B cell (primary cell): ENCODE data around the gene ZNF827. TPM values are rescaled to one million over a fixed set of nuclear protein-coding genes. Genes with fewer than 3 reads are reported as not detected.

ENCODE experiments used
- ATAC-seq: fragments of 200-7000 bp; cut with Tn5 transposase; one replicate; pipeline ENCODE4 v1.10.0; 2021; ENCODE audit warnings: low read depth, mild to moderate bottlenecking, moderate number of reproducible peaks, moderate library complexity
- CTCF ChIA-PET: fragments of 350-600 bp; sonication (Branson Sonifier 250); formaldehyde crosslinking; loops from one replicate; lab custom pipeline; 2021; ENCODE audit warnings: antibody characterized with exemption, inconsistent platforms; lab: Charles Lee
- POLR2A ChIA-PET: fragments of 350-600 bp; sonication (Branson Sonifier 250); formaldehyde crosslinking; loops from one replicate; lab custom pipeline; 2021; ENCODE audit warnings: antibody characterized with exemption; lab: Charles Lee
- DNase-seq: peaks from one replicate; pipeline ENCODE4 v3.0.0; 2013
- H2AFZ ChIP-seq: 2 replicates; pipeline ENCODE4 v1.6.1; 2012; ENCODE audit warnings: mild to moderate bottlenecking, low read depth, low read length; ENCODE audit not compliant: insufficient read depth, poor library complexity, severe bottlenecking
- H3K27ac ChIP-seq, 2 donors: 1 replicate in 1 of 2; 2 replicates in 1 of 2; pipeline ENCODE4 v1.5.1; 2012 to 2013; ENCODE audit warnings: low read length in 2 of 2, mild to moderate bottlenecking in 2 of 2, moderate library complexity in 1 of 2
- H3K27me3 ChIP-seq, 4 experiments: fragments of 200-600 bp in 1 of 4; sonication (generic) in 1 of 4; replicated peaks in 1 of 4; 1 replicate in 2 of 4; 2 replicates in 2 of 4; pipeline versions ENCODE4 v1.6.1 to v1.7.0; 2013 to 2016; ENCODE audit warnings: low read length in 3 of 4, mild to moderate bottlenecking in 2 of 4, mixed read lengths in 1 of 4, moderate library complexity in 1 of 4; ENCODE audit not compliant: insufficient read depth in 4 of 4, control insufficient read depth in 3 of 4; ENCODE audit errors: control extremely low read depth in 1 of 4
- H3K36me3 ChIP-seq, 2 experiments: replicated peaks in 1 of 2; 1 replicate in 1 of 2; 2 replicates in 1 of 2; pipeline versions ENCODE4 v1.6.1 to v1.7.1; 2013; ENCODE audit warnings: low read length in 1 of 2; ENCODE audit not compliant: insufficient read depth in 2 of 2, control insufficient read depth in 1 of 2; ENCODE audit errors: control extremely low read depth in 1 of 2, extremely low read depth in 1 of 2
- H3K4me1 ChIP-seq, 2 donors: fragments of 200-600 bp in 1 of 2; sonication (generic) in 1 of 2; 1 replicate in 1 of 2; 2 replicates in 1 of 2; pipeline versions ENCODE4 v1.5.1 to v1.6.1; 2013 to 2017; ENCODE audit warnings: low read length in 2 of 2; ENCODE audit not compliant: control insufficient read depth in 2 of 2, insufficient read depth in 2 of 2
- H3K4me2 ChIP-seq: replicated peaks from 2 replicates; pipeline ENCODE3; 2012; ENCODE audit warnings: mild to moderate bottlenecking, low read depth, low read length; ENCODE audit not compliant: poor library complexity, severe bottlenecking
- H3K4me3 ChIP-seq, 5 experiments: fragments of 200-600 bp in 1 of 5; sonication (generic) in 1 of 5; 1 replicate in 3 of 5; 2 replicates in 2 of 5; pipeline versions ENCODE4 v1.5.1 to v1.7.0; 2011 to 2016; ENCODE audit warnings: low read length in 4 of 5, mild to moderate bottlenecking in 4 of 5, low read depth in 2 of 5, control low read depth in 1 of 5, moderate library complexity in 1 of 5; ENCODE audit not compliant: insufficient read depth in 1 of 5; ENCODE audit errors: control extremely low read depth in 1 of 5, extremely low read depth in 1 of 5
- H3K79me2 ChIP-seq: fragments of 200-600 bp; sonication (generic); one replicate; pipeline ENCODE4 v1.6.0; 2016; ENCODE audit warnings: low read length; ENCODE audit not compliant: control insufficient read depth, insufficient read depth
- H3K9ac ChIP-seq: fragments of 200-600 bp; sonication (generic); 2 replicates; pipeline ENCODE4 v1.6.1; 2017; ENCODE audit warnings: mild to moderate bottlenecking, low read length, moderate library complexity
- H3K9me3 ChIP-seq, 3 donors: one replicate each; pipeline versions ENCODE4 v1.6.1 to v1.7.1; 2013; ENCODE audit warnings: low read length in 2 of 3; ENCODE audit not compliant: control insufficient read depth in 2 of 3, insufficient read depth in 1 of 3; ENCODE audit errors: control extremely low read depth in 1 of 3
- H4K20me1 ChIP-seq: 2 replicates; pipeline ENCODE4 v1.6.0; 2012; ENCODE audit warnings: mild to moderate bottlenecking, low read length; ENCODE audit not compliant: insufficient read depth, control insufficient read depth, poor library complexity, severe bottlenecking
- H3K27ac Mint-ChIP-seq: one replicate; pipeline ENCODE4 v1.8.0; 2021; ENCODE audit warnings: mixed read lengths
- H3K27me3 Mint-ChIP-seq: one replicate; pipeline ENCODE4 v1.8.0; 2021; ENCODE audit warnings: mixed read lengths
- H3K4me1 Mint-ChIP-seq: one replicate; pipeline ENCODE4 v1.8.0; 2021; ENCODE audit warnings: mixed read lengths
- H3K4me3 Mint-ChIP-seq: one replicate; pipeline ENCODE4 v1.8.0; 2021; ENCODE audit warnings: mixed read lengths
- H3K9me3 Mint-ChIP-seq: one replicate; pipeline ENCODE4 v1.8.0; 2022; ENCODE audit warnings: mixed read lengths; ENCODE audit not compliant: insufficient read depth
- CTCF ChIP-seq: fragments of 200-600 bp; IDR thresholded peaks from one replicate; pipeline ENCODE4 v1.8.0; 2022; ENCODE audit warnings: antibody characterized with exemption, mild to moderate bottlenecking
- EZH2 ChIP-seq: IDR thresholded peaks from 2 replicates; pipeline ENCODE4 v1.6.1; 2012; ENCODE audit warnings: borderline replicate concordance, low read depth, mild to moderate bottlenecking, moderate library complexity, low read length; ENCODE audit not compliant: insufficient read depth, poor library complexity, severe bottlenecking
- WGBS: methylation state at CpG from one replicate; pipeline ENCODE4 v1.1.5; 2013; ENCODE audit warnings: missing lambda C conversion rate; ENCODE audit not compliant: insufficient coverage; 5-methylcytosine and 5-hydroxymethylcytosine counted together
- intact Hi-C: fragments of 100-400 bp; cut with micrococcal nuclease; formaldehyde crosslinking; loops from one replicate; pipeline ENCODE4 v1.10.0; 2022
- polyA plus RNA-seq: library from polyadenylated mRNA; depleted of rRNA; stranded (reverse); fragments of >200 nt; gene quantifications from 2 replicates; pipeline ENCODE4 v1.2.3, GENCODE V29; 2012
- total RNA-seq, 2 donors: library from RNA; stranded (reverse); fragments of 120-200 nt in 1 of 2; gene quantifications; 1 replicate in 1 of 2; 2 replicates in 1 of 2; pipeline versions ENCODE4 v1.2.3 to v1.2.4, GENCODE V29; 2013 to 2022

Gene ZNF827
- total and polyA plus RNA-seq, 2 donors (not counting 1 experiment from before 2014, with no cell fraction given) = 20.6 to 30.1 TPM

GRCh38 chr4:145898466-145898865 lies 40.2 kb downstream of the ZNF827 start:
- POLR2A ChIA-PET = no interaction called here
- Mint-ChIP-seq H3K4me1 (peaks cover 20% of the 10 kb centered on the region), H3K4me3 (no peak overlapping the region), H3K27me3 (no peaks in the 10 kb centered on the region), H3K9me3 (no peaks in the 10 kb centered on the region), H3K27ac (no peak overlapping the region)
- TF ChIP-seq EZH2 (no peak), CTCF (no peak)
- Histone ChIP-seq H3K27ac (no peak overlapping the region), H3K4me1 (peaks cover 6 to 7% of the 10 kb centered on the region in 2 donors), H3K79me2 (peaks cover 21% of the 10 kb centered on the region), H3K9me3 (no peaks in the 10 kb centered on the region), H3K9ac (no peak overlapping the region), H3K27me3 (no peaks in the 10 kb centered on the region), H3K4me3 (no peak overlapping the region), H3K4me2 (no peak overlapping the region), H2AFZ (no peak overlapping the region), H3K36me3 (peaks cover 3 to 12% of the 10 kb centered on the region in 2 experiments), H4K20me1 (no peaks in the 10 kb centered on the region)
- DNase-seq = no peak
- ATAC-seq = no peak
- CTCF ChIA-PET = no interaction called here
- intact Hi-C loops = no loop called here
- 100% methylated on average over 2 of the region's 7 CpGs for WGBS

- Histone ChIP-seq H3K4me1 (peaks cover 12 to 15% of the 10 kb centered on the region in 2 donors), H3K27me3 (no peaks in the 10 kb centered on the region), H3K36me3 (peaks cover 0 to 4% of the 10 kb centered on the region in 2 experiments), H3K27ac (no peak overlapping the region), H3K4me2 (no peak overlapping the region), H3K9me3 (no peaks in the 10 kb centered on the region), H4K20me1 (no peaks in the 10 kb centered on the region), H3K79me2 (peaks cover 6% of the 10 kb centered on the region), H3K9ac (no peak overlapping the region), H3K4me3 (no peak overlapping the region), H2AFZ (no peak overlapping the region)
- H3K4me3 Mint-ChIP-seq = no peak overlapping the region
- intact Hi-C loops = no loop called here
- ChIA-PET CTCF (no interaction called here), POLR2A (no interaction called here)
- 100% methylated on average over 3 of the region's 3 CpGs for WGBS
- ATAC-seq (no peak), DNase-seq (no peak)
- no peaks in the 10 kb centered on the region for H3K9me3 Mint-ChIP-seq
- no peaks in the 10 kb centered on the region for H3K27me3 Mint-ChIP-seq
- TF ChIP-seq CTCF (no peak), EZH2 (no peak)
- peaks cover 35% of the 10 kb centered on the region for H3K4me1 Mint-ChIP-seq
- no peak overlapping the region for H3K27ac Mint-ChIP-seq
Observed at GRCh38 chr4:145895056-145895455, 43.6 kb downstream of the ZNF827 start.
